ENCODE data around the gene AAK1. TPM values are rescaled to one million over a fixed set of nuclear protein-coding genes. Genes with fewer than 3 reads are reported as not detected.
A peak's percentile ranks its signal among the peaks of the same experiment; 100 is the strongest.

AAK1 gene
- total RNA-seq, 2 donors from 2014 or later, result 44.6 to 60.0 TPM

DNA sequence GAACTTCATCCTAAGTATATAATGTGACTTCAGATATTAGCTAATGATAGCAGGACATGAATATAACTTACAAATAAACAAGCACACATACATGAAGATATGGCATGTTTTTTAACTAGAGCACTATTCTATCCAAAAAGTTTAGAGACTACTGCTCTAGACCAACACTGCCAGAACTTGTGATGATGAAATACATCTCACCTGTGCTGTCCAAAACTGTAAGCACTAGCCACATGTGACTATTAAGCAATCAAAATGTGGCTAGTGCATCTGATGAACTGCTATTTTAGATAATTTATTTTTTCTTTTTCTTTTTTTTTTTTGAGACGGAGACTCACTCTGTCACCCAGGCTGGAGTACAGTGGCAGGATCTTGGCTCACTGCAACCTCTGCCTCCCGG is 7.1 kb downstream of the AAK1 start:
- H3K9me3 ChIP-seq, result no peaks in the 10 kb centered on the region
- H3K4me3 ChIP-seq, result no peak overlapping the region
- peaks cover 29% of the 10 kb centered on the region for H3K4me1 ChIP-seq
- H3K27ac ChIP-seq, result no peak overlapping the region
- no peaks in the 10 kb centered on the region for H3K36me3 ChIP-seq (replicated peaks in 1 of 2; ENCODE audit: insufficient read depth in 1 of 2, low read depth in 2 of 2)
- no peak for TF ChIP-seq POLR2A (IDR thresholded peaks at IDR 0.05)
- TF ChIP-seq, protein P1, sequence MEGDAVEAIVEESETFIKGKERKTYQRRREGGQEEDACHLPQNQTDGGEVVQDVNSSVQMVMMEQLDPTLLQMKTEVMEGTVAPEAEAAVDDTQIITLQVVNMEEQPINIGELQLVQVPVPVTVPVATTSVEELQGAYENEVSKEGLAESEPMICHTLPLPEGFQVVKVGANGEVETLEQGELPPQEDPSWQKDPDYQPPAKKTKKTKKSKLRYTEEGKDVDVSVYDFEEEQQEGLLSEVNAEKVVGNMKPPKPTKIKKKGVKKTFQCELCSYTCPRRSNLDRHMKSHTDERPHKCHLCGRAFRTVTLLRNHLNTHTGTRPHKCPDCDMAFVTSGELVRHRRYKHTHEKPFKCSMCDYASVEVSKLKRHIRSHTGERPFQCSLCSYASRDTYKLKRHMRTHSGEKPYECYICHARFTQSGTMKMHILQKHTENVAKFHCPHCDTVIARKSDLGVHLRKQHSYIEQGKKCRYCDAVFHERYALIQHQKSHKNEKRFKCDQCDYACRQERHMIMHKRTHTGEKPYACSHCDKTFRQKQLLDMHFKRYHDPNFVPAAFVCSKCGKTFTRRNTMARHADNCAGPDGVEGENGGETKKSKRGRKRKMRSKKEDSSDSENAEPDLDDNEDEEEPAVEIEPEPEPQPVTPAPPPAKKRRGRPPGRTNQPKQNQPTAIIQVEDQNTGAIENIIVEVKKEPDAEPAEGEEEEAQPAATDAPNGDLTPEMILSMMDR (IDR thresholded peaks at IDR 0.05), result no peak
- intact Hi-C loops (cut with DNase I), result no loop called here
- no peak for DNase-seq
- 82 to 88% methylated on average over 2 of the region's 2 CpGs for WGBS, 2 donors
- no peak for ATAC-seq
- no peaks in the 10 kb centered on the region for H3K27me3 ChIP-seq

DNA sequence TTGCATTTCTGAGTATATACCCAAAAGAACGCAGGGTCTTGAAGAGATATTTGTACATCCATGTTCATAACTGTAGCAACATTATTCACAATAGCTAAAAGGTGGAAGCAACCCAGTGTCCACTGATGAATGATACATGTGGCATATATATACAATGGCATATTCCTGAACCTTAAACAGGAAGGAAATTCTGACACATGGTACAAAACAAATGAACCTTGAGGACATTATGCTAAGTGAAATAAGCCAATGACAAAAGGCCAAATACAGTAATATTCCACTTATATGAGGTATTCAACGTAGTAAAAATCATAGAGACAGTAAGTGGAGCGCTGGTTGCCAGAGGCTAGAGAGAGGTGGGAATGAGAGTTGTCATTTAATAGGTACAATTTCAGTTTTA is 8.1 kb downstream of the AAK1 start:
- DNase-seq (no peak), ATAC-seq (no peak)
- Histone ChIP-seq H3K36me3 (replicated peaks in 1 of 2; ENCODE audit: insufficient read depth in 1 of 2, low read depth in 2 of 2) (no peaks in the 10 kb centered on the region), H3K27me3 (no peaks in the 10 kb centered on the region), H3K4me3 (no peak overlapping the region), H3K27ac (no peak overlapping the region), H3K4me1 (peaks cover 28% of the 10 kb centered on the region), H3K9me3 (no peaks in the 10 kb centered on the region)
- intact Hi-C loops (cut with DNase I), result no loop called here
- 92 to 96% methylated on average over 3 of the region's 3 CpGs for WGBS, 2 donors
- TF ChIP-seq, protein P1 (IDR thresholded peaks at IDR 0.05), result no peak
- no peak for TF ChIP-seq POLR2A (IDR thresholded peaks at IDR 0.05)

DNA sequence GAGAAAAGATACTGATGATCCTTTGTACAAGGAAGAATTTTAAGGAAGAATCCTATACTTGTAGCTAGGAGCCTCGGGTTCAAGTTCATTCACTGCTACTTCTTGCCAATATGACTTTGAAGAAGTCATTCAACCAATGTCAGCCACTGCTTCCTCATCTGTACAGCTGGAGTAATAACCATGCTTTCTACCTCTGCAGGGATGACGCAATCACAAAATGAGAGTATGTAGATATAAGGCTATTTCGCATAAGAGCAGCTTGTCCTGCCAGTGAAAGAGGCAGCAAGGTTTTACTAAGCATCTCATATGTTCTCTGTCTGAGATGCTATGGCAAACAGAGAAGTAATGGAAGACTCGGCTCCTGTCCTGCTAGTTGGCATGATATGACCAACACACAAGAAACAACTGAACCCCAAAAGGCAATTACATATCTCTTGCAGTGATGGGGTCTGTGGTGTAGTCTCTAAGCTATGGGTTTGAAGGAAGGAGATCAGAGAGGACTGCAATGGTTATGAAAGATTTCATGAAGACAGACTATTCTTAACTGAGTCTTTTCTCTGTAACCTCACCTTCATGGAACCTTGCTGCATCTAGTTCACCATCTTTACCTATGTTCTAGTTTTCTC is 9.2 kb downstream of the AAK1 start:
- DNase-seq (peak in 1 of 4 donors; percentile 20), ATAC-seq (no peak)
- Histone ChIP-seq H3K4me1 (peaks cover 19% of the 10 kb centered on the region), H3K27me3 (no peaks in the 10 kb centered on the region), H3K27ac (no peak overlapping the region), H3K36me3 (replicated peaks in 1 of 2; ENCODE audit: insufficient read depth in 1 of 2, low read depth in 2 of 2) (no peaks in the 10 kb centered on the region), H3K9me3 (no peaks in the 10 kb centered on the region), H3K4me3 (no peak overlapping the region)
- intact Hi-C loops (cut with DNase I), result no loop called here
- WGBS, 2 donors, result 81 to 88% methylated on average over 4 of the region's 4 CpGs
- TF ChIP-seq POLR2A (IDR thresholded peaks at IDR 0.05), result no peak
- TF ChIP-seq, protein P1 (IDR thresholded peaks at IDR 0.05), result no peak

DNA sequence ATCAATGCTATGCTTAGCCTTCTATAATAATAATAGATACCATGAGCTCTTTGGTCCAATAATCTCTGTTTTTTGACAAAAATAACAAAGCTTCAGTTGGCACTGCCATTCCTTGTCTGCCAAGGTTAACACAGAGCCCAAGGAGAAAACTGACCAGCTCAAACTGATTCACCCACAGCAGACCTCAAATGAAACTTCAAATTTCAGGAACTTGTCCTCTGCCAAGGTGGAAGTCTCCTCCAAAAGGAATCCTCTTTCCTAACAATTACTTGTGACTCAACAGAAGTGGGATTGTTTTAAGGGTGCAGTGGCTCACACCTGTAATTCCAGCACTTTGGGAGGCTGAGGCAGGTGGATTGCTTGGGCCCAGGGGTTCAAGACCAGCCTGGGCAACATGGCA is 12.1 kb downstream of the AAK1 start:
- TF ChIP-seq, protein P1 (IDR thresholded peaks at IDR 0.05), result no peak
- no peak for TF ChIP-seq POLR2A (IDR thresholded peaks at IDR 0.05)
- Histone ChIP-seq H3K9me3 (no peaks in the 10 kb centered on the region), H3K27me3 (no peaks in the 10 kb centered on the region), H3K36me3 (replicated peaks in 1 of 2; ENCODE audit: insufficient read depth in 1 of 2, low read depth in 2 of 2) (no peaks in the 10 kb centered on the region), H3K27ac (no peak overlapping the region), H3K4me3 (no peak overlapping the region), H3K4me1 (peaks cover 23% of the 10 kb centered on the region)
- no peak for ATAC-seq
- DNase-seq, result no peak
- intact Hi-C loops (cut with DNase I), result no loop called here

DNA sequence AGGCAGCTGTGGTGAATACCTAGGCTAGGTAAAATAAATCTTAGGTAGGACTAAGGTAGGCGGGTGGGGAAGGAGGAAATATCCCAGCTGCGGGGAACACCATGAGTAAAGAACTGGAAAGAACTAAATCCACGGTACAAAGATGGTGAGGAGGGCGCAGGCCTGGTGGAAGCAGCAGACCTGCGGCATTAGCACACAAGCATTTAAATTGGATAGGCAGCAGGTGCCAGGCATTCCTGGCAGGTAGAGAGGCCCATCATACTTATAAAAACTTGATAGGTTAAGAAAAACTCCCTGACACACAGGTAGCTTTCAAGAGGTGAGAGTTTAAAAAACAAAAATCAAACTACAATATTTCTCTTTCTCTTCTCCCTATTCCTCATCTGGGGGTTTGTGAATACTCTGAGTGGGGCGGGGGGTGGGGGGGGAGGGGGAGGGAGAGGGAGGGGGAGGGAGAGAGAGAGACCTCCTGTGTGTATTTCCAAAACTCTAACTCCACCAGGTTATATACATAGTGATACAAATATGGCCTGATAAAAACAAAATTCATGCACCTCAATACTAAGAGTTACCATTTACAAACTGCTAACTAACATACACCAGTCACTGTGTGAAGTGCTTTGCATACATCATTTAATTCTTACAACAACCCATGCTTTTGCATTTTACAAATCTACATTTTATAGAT is 13.5 kb downstream of the AAK1 start:
- H3K36me3 ChIP-seq (replicated peaks in 1 of 2; ENCODE audit: insufficient read depth in 1 of 2, low read depth in 2 of 2), result no peaks in the 10 kb centered on the region
- H3K4me3 ChIP-seq, result no peak overlapping the region
- ATAC-seq (no peak), DNase-seq (no peak)
- no peak overlapping the region for H3K27ac ChIP-seq
- H3K9me3 ChIP-seq, result no peaks in the 10 kb centered on the region
- intact Hi-C loops (cut with DNase I), result no loop called here
- H3K27me3 ChIP-seq, result no peaks in the 10 kb centered on the region
- no peak for TF ChIP-seq POLR2A (IDR thresholded peaks at IDR 0.05)
- TF ChIP-seq, protein P1 (IDR thresholded peaks at IDR 0.05), result no peak
- 84 to 91% methylated on average over 6 of the region's 6 CpGs for WGBS, 2 donors
- H3K4me1 ChIP-seq, result peaks cover 26% of the 10 kb centered on the region

All from body of pancreas (tissue), 4 donors.